GM12873 (cell line): ENCODE results near the gene MUC20.

Experiments used
- TF ChIP-seq, protein P1 (sequence below): IDR thresholded peaks from 2 replicates; pipeline ENCODE4 v1.5.1; 2012; ENCODE audit warnings: low read depth, mild to moderate bottlenecking, moderate library complexity, low read length, control low read depth; ENCODE audit not compliant: insufficient read depth; ENCODE audit errors: missing control alignments

Gene MUC20

DNA sequence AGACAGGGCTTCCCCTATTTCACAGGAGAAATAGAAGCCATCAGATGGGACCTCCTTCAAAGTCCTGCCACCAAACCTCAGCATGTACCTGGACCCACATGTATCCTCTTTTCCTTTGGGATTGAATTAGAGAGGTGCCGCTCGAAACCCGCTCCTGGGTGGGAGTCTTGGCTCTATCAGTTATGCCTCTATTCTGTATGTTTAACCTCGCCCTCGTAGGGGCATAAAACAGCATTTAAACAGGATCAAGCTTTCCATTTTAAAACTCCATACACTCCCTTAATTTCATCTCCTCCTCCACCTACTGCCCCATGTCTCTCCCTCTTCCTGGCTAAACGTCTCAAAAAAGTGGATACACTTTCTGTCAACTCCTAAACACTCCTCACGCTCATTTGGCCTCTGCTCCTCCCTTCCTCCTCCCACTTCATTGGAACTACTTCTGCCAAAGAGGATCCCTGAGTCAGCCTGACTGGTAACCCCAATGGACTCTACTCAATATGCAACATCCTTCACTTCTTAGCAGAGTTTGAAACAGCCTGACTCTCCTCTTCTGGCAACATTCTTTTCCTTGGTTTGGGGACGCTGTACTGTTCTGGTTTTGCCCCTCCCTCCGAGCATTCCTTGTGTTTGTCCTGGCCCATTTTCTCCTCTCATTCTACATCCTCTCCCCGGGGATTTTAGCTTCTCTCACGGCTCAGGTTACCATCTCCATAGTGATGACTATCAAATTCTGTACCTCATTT is 23.0 kb upstream of the MUC20 start:
- TF ChIP-seq, protein P1, sequence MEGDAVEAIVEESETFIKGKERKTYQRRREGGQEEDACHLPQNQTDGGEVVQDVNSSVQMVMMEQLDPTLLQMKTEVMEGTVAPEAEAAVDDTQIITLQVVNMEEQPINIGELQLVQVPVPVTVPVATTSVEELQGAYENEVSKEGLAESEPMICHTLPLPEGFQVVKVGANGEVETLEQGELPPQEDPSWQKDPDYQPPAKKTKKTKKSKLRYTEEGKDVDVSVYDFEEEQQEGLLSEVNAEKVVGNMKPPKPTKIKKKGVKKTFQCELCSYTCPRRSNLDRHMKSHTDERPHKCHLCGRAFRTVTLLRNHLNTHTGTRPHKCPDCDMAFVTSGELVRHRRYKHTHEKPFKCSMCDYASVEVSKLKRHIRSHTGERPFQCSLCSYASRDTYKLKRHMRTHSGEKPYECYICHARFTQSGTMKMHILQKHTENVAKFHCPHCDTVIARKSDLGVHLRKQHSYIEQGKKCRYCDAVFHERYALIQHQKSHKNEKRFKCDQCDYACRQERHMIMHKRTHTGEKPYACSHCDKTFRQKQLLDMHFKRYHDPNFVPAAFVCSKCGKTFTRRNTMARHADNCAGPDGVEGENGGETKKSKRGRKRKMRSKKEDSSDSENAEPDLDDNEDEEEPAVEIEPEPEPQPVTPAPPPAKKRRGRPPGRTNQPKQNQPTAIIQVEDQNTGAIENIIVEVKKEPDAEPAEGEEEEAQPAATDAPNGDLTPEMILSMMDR = no peak

GRCh38 chr3:195698325-195698646 is 22.5 kb upstream of the MUC20 start:
- TF ChIP-seq, protein P1 = no peak

DNA sequence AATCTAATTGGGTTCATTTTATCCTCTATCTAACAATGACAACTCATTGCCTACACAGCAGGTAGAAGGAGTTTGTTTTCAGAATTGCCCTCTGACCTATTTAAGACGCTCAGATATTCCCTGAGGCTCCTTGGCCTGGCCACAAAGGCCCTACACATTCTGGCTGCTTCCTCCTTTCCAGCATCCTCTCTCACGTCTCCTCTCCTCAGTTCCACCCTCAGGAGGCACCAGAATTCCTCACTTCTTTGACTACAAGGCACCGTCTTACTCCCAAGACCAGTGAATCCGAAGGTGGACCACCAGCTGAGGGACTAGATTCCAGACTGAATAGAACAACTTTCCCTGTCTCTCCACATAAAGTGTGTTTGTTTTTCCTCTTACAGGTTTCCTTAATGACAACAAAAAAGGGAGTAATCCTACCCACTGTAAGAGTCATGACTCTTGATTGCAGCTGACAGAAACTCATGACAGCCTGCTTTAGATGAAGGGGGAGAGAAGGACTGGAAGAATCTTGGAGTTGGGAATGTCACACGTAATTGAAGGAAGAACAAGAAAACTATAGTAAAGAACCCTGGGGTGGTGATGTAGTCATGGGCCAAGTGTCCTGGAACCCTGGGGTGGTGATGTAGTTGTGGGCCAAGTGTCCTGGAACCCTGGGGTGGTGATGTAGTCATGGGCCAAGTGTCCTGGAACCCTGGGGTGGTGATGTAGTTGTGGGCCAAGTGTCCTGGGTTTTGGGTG is 22.0 kb upstream of the MUC20 start:
- TF ChIP-seq, protein P1 = no peak

DNA sequence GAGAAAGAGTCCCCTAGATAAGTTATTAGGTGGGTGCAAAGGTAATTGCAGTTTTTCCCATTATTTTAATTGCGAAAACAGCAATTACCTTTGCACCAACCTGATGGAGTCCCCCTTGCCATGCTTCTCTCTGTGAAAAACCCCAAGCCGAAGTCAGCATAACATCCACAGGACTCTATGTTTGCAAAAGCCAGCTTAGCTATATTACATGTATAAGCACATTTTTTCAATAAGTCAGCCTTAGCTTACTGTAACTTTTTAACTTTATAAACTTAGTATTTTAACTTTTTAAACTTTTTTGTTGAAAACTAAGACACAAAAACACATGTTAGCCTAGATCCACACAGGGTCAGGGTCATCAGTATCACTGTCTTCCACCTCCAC is 21.4 kb upstream of the MUC20 start:
- TF ChIP-seq, protein P1 = no peak

GRCh38 chr3:195699860-195700259 is 20.9 kb upstream of the MUC20 start:
- TF ChIP-seq, protein P1 = no peak

DNA sequence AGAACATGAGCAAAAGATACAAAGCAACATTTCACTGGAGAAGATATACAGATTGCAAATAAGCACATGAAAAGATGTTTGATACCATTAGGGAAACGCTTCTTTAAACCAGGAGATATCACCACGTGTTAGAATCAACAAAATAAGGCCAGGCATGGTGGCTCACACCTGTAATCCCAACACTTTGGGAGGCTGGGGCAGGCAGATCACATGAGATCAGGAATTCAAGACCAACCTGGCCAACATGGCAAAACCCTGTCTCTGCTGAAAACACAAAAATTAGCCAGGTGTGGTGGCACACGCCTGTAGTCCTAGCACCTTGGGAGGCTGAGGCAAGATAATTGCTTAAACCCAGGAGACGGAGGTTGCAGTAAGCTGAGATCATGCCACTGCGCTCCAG is 20.5 kb upstream of the MUC20 start:
- TF ChIP-seq, protein P1 = no peak

DNA sequence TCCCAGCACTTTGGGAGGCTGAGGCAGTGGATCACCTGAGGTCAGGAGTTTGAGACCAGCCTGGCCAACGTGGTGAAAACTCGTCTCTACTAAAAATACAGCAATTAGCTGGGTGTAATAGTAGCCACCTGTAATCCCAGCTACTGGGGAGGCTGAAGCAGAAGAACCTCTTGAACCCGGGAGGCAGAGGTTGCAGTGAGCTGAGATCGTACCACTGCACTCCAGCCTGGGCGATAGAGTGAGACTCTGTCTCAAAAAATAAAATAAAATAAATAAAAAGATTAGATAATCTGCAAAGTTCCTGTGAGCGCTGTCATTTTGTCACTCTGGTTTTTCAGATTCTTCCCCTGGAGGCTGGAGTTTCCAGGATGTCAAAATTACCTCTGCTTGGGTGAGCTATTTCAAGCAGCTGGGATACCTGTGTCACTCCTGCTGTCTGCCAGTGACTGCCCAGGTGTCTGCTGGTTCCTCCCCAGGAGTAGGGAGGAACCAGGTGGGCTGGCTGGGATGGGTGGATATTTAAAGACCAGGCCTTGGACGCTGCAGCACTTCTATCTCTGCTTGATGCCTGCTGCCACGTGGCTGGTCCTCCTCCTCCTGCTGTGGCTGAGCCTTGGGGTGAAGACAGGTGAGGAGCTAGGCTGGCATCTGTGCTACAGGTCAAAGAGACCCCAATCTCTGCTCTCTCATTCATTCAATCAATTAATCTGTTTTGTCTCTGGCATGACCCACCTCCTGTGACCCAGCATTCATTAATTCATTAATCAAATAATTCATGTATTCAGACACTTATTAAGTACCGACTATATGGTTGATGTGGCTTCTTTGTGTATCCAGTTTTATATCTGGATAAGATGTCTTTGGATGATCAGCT is 19.5 kb upstream of the MUC20 start:
- TF ChIP-seq, protein P1 = no peak
